ENCODE results near the gene DOK7.

DNA sequence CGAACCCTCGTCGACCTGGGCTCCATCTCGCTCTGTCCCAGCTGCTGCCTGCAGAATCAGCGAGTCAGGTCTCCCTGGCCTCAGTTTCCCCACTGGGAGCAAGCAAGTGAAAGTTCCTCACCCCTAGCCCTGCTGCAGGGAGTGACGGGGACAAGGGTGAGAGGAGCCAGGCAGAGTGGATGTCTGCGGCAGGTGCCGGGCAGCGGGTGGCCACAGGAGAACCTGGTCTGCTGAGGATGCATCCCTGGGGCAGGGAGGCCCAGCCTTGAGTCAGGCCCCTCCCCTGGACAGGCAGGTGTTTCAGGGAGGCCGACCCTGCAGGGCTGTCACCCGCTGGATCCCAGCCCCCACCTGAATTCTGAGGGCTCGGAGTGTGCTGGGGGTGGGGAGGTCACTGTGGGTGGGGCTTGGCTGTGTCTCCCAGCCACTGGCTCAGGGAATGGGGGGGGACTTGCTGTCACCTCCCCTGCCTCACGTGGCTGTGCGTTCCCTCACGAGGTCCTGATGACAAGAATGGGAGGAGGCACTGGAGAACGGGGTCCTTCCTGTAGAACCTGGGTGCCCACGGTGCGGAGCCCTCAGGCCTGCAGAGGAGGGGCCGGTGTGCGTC is 35.9 kb downstream of the DOK7 start:
- TF ChIP-seq CTCF (IDR thresholded peaks at IDR 0.05; ENCODE audit: extremely low read depth in 1 of 2, insufficient read depth in 1 of 2, low read depth in 1 of 2, low read length in 2 of 2) (no peak), FOS (IDR thresholded peaks at IDR 0.05; ENCODE audit: borderline replicate concordance, insufficient read depth, low read length) (no peak), JUN (IDR thresholded peaks at IDR 0.05; ENCODE audit: borderline replicate concordance, insufficient read depth, insufficient read length, low read depth) (no peak)
- TF ChIP-seq, protein P1, sequence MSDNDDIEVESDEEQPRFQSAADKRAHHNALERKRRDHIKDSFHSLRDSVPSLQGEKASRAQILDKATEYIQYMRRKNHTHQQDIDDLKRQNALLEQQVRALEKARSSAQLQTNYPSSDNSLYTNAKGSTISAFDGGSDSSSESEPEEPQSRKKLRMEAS (IDR thresholded peaks at IDR 0.05; ENCODE audit: insufficient read depth, insufficient read length): no peak

Data from endothelial cell of umbilical vein (primary cell).